NCI-H2029 (cell line): ENCODE results near the gene SHH.

Source experiments
- DNase-seq: peaks from one replicate; lab custom pipeline; 2025; lab: John Stamatoyannopoulos, UW

The SHH gene

GRCh38 chr7:155792315-155792960 lies 19.8 kb downstream of the SHH start:
- DNase-seq, result no peak

- no peak for DNase-seq
Observed at GRCh38 chr7:155791836-155792235, 20.4 kb downstream of the SHH start.

GRCh38 chr7:155791214-155791737 lies 21.0 kb downstream of the SHH start:
- DNase-seq, result no peak

- DNase-seq, result no peak
Observed at GRCh38 chr7:155790666-155791065, 21.6 kb downstream of the SHH start.

GRCh38 chr7:155789001-155789725 lies 23.1 kb downstream of the SHH start:
- DNase-seq, result no peak

- no peak for DNase-seq
Observed at GRCh38 chr7:155788616-155789000, 23.7 kb downstream of the SHH start.

- DNase-seq, result no peak
Observed at GRCh38 chr7:155787171-155787851, 25.0 kb downstream of the SHH start.

GRCh38 chr7:155786491-155786890 lies 25.8 kb downstream of the SHH start:
- DNase-seq, result no peak

GRCh38 chr7:155785536-155785935 lies 26.7 kb downstream of the SHH start:
- no peak for DNase-seq

- no peak for DNase-seq
Observed at GRCh38 chr7:155782466-155782865, 29.8 kb downstream of the SHH start.

GRCh38 chr7:155781433-155781832 lies 30.8 kb downstream of the SHH start:
- DNase-seq, result no peak

GRCh38 chr7:155780884-155781283 lies 31.4 kb downstream of the SHH start:
- no peak for DNase-seq

GRCh38 chr7:155778349-155778748 lies 33.9 kb downstream of the SHH start:
- DNase-seq, result no peak

- no peak for DNase-seq
Observed at GRCh38 chr7:155776606-155777005, 35.7 kb downstream of the SHH start.

GRCh38 chr7:155775691-155776090 lies 36.6 kb downstream of the SHH start:
- no peak for DNase-seq

- no peak for DNase-seq
Observed at GRCh38 chr7:155774947-155775346, 37.3 kb downstream of the SHH start.

- no peak for DNase-seq
Observed at GRCh38 chr7:155773531-155773930, 38.7 kb downstream of the SHH start.

GRCh38 chr7:155770241-155770640 lies 42.0 kb downstream of the SHH start:
- no peak for DNase-seq

GRCh38 chr7:155769701-155770100 lies 42.6 kb downstream of the SHH start:
- DNase-seq, result no peak

- no peak for DNase-seq
Observed at GRCh38 chr7:155766966-155767916, 45.0 kb downstream of the SHH start.

- no peak for DNase-seq
Observed at GRCh38 chr7:155766386-155766785, 45.9 kb downstream of the SHH start.

GRCh38 chr7:155765458-155765857 lies 46.8 kb downstream of the SHH start:
- DNase-seq, result no peak
